Kasumi-1 (cell line): ENCODE results near the gene SLC25A22.
A peak's percentile ranks its signal among the peaks of the same experiment; 100 is the strongest.

ENCODE experiments used
- DNase-seq, 2 experiments: peaks; one replicate each; lab custom pipeline; 2025; lab: John Stamatoyannopoulos, UW

SLC25A22 gene

GRCh38 chr11:771617-772204 lies 26.4 kb downstream of the SLC25A22 start:
- no peak for DNase-seq

- DNase-seq = no peak
Measured at GRCh38 chr11:770642-771616, 27.2 kb downstream of the SLC25A22 start.

- no peak for DNase-seq
Measured at GRCh38 chr11:769887-770641, 28.0 kb downstream of the SLC25A22 start.

- DNase-seq = no peak
Measured at GRCh38 chr11:767238-767637, 30.8 kb downstream of the SLC25A22 start.

- no peak for DNase-seq
Measured at GRCh38 chr11:766936-767210, 31.2 kb downstream of the SLC25A22 start.

GRCh38 chr11:766106-766935 lies 31.8 kb downstream of the SLC25A22 start:
- DNase-seq = no peak

GRCh38 chr11:765802-766091 lies 32.3 kb downstream of the SLC25A22 start:
- DNase-seq = no peak

GRCh38 chr11:765025-765801 lies 32.9 kb downstream of the SLC25A22 start:
- peak; percentile 64 to 74 for DNase-seq

GRCh38 chr11:764322-765024 lies 33.6 kb downstream of the SLC25A22 start:
- no peak for DNase-seq

GRCh38 chr11:763549-764321 lies 34.3 kb downstream of the SLC25A22 start:
- no peak for DNase-seq

- DNase-seq = no peak
Measured at GRCh38 chr11:763073-763463, 35.0 kb downstream of the SLC25A22 start.

GRCh38 chr11:762421-763072 lies 35.5 kb downstream of the SLC25A22 start:
- peak; percentile 89 to 92 for DNase-seq

GRCh38 chr11:761526-762108 lies 36.5 kb downstream of the SLC25A22 start:
- no peak for DNase-seq

GRCh38 chr11:760236-760635 lies 37.8 kb downstream of the SLC25A22 start:
- no peak for DNase-seq

- no peak for DNase-seq
Measured at GRCh38 chr11:749731-750130, 48.4 kb downstream of the SLC25A22 start.

GRCh38 chr11:748007-748359 lies 50.1 kb downstream of the SLC25A22 start:
- DNase-seq = no peak

GRCh38 chr11:747158-748006 lies 50.7 kb downstream of the SLC25A22 start, which contains the start of gene TALDO1:
TSS of gene TALDO1 (plus strand) at chr11:747464. CDS start at chr11:747482, 18 bp downstream.
- peak; percentile 93 to 94 for DNase-seq
